Inflammatory macrophage (primary cell): Measurements from ENCODE around the gene RANBP1.
A peak's percentile ranks its signal among the peaks of the same experiment; 100 is the strongest.

Experiments
- DNase-seq, 2 donors: peaks; one replicate each; pipeline ENCODE4 v3.0.0-alpha.2; 2020 to 2022

The RANBP1 gene

GRCh38 chr22:20089226-20089976 lies 26.5 kb upstream of the RANBP1 start:
- DNase-seq: no peak

DNA sequence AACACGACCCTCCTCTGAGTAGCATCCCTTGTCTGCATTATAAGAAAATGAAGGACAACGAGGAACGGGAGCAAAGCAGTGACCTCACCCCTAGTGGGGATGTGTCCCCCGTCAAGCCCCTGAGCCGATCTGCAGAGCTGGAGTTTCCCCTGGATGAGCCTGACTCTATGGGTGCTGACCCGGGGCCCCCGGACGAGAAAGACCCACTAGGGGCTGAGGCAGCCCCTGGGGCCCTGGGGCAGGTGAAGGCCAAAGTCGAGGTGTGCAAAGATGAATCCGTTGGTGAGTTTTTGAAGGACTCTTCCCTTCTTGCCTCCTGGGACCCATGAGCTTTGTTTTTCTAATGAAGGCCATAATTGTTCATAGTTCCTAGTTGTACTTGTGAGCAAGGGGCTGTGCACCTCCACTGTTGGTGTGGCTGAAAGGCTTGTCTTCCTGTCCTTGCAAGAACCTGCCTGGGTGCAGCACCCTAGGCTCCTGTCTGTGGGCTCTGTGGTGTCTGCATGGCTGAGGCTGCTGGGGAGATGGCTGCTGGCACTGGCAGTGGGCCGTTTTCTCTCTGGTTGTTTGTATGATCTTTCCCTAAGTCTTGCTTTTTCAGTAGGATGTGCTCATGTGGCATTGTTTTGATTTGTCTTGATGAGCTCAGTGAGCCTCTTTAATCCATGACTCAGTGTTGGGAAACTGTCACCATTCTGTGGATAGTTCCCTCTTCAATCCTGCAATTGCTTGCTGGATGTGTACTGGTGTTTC lies 25.8 kb upstream of the RANBP1 start:
- peak; percentile 17 to 32 for DNase-seq

- DNase-seq: peak in 1 of 2 donors; percentile 28
These were observed 25.1 kb upstream of the RANBP1 start for GRCh38 chr22:20090730-20091240.

GRCh38 chr22:20091690-20092476 lies 24.0 kb upstream of the RANBP1 start:
- no peak for DNase-seq

- DNase-seq: no peak
These were observed 23.4 kb upstream of the RANBP1 start for GRCh38 chr22:20092477-20092854.

DNA sequence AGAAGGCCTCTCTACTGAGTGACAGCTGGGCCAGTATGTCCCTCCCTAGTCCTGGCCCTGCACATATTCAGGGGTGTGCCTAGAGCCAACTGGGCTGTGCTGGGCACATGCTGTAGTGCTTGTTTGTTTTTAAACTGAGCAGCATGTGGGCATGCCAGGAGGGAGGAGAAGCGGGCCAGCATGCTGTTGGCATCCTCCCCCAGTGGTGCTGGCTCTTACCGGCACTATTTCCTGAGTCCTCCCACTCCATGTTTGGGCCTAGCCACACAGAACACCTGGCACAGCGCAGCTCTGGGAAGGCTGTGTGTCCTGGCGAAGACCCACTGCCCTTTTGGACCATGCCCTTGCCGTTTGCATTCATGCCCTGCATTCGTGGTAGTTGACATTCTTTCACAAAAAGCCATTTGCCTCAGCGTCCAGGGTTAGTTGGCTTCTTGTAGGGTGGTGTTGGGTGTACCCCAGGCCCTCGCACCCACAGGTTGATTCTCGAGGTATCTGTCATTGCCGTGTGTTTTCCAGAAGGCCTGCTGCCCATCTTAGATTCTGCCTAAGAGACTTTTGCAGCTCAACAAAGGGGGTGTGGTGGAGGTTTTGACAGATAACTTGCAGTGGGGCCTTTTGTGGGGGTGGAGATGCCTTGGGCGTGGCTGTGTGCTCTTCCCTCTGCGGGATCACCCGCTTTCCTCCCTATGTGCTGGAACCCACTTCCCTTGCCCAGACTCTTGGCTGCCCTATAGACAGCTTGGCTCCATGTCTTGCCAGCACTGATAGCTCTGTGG lies 22.3 kb upstream of the RANBP1 start:
- no peak for DNase-seq

DNA sequence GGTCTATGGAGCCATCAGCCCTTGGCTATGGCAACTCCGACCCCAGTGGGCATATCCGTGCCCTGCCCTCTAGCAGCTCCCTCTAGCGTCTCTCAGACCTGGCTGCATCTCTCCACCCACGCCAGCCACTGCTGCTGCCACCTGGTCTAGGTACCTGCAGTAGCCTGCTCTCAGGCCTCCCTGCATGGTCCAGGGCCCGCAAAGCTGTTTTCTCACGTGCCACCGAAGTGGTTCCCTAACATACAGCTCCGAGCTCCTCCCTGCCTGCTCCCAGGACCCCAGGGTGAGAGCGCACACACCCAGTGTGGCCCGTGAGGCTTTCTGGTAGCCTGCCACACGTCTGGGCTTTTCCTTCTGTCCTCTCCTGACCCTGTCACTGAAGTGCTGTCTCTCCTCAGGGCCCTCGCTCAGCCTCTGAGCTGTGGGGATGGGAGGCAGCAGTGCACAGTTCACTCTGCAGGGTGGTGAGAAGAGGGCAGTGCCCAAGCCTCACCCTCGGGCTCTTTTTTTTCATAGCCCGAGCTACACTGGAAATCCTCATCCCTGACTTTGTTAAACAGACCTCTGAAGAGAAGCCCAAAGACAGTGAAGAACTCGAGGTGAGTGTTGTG lies 21.6 kb upstream of the RANBP1 start:
- no peak for DNase-seq

GRCh38 chr22:20095521-20095920 lies 20.4 kb upstream of the RANBP1 start:
- DNase-seq: no peak

DNA sequence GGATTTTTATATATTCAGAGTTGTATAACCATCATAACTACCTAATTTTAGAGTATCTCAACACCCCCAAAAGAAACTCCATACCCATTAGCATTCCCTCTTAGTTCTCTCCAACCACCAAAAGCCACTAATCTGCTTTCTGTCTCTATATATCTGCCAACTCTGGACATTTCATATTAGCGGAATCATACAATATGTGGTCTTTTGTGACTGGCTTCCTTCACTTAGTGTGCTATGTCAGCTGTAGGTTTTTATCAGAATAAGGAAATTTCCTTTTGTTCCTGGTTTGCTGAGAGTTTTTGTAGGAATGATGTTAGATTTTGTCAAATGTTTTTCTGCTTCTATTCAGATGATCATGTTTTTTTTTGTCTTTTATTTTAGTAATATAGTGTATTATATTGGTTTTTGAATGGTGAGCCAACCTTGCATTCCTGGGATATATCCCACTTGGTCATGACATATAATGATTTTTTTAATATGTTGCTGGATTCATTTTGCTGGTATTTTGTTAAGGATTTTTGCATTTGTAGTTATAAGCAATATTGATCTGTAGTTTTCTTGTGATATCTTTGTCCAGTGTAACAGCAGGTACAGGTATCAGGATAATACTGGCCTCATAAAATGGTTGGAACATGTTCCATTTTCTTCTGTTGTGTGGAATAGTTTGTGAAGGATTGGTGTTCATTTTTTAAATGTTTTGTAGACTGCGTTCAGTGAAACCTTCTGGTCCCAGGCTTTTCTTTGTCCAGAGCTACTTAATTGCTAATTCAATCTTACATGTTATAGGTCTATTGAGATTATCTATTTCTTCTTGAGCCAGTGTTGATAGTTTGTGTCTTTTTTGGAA lies 19.1 kb upstream of the RANBP1 start:
- DNase-seq: no peak

DNA sequence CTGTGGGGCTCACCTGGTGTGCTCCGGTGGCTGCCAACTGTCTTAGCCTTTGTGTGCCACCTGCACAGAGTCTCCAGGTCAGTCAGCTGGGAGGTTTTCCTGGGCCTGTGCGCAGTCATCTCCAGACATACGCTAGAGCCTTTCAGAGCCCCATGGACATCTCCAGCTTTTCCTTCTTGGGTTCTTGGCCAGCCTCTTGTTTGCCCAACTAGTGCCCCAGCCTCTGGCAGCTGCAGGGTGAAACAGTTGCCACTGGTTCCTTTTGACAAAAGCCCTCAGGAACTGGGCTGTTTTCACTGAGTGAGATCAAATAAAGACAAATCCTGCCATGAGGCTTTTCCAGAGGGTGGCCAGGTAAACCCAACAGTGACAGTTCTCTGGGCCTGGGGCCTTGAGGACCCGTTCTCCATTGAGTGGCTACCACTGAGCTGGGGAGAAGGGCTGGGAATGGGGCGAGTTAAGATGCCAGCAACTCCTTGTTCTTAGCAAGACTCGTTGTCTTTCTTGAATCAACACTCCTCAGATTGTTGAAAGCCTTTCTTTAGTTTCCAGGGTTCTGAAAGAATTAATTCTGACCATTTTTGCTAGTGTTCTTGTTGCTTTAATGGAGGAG lies 16.7 kb upstream of the RANBP1 start:
- DNase-seq: no peak

- DNase-seq: no peak
These were observed 14.3 kb upstream of the RANBP1 start for GRCh38 chr22:20101638-20102037.

GRCh38 chr22:20102203-20102780 lies 13.6 kb upstream of the RANBP1 start:
- no peak for DNase-seq

GRCh38 chr22:20105456-20106204 lies 10.3 kb upstream of the RANBP1 start:
- DNase-seq: no peak

- no peak for DNase-seq
These were observed 9.6 kb upstream of the RANBP1 start for GRCh38 chr22:20106205-20106848.

DNA sequence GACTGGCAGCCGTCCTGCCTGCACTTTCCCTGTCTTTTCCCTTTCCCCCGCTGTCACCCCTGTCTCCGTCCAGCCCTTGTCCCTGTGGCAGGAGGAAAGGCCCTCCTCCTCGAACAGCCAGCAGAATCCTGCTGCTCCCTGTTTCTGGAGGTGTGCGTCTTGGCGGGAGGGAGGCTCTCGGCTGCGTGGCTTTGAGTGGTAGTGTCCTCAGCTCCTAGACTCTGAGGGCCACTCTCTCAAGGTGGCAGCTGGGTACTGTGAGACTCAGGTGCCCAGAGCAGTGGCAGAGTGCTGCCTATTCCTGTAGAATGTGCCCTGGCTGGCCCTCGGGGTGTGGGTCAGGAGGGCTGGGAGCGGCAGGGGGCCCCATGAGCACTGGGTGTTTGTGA lies 9.1 kb upstream of the RANBP1 start:
- DNase-seq: no peak

DNA sequence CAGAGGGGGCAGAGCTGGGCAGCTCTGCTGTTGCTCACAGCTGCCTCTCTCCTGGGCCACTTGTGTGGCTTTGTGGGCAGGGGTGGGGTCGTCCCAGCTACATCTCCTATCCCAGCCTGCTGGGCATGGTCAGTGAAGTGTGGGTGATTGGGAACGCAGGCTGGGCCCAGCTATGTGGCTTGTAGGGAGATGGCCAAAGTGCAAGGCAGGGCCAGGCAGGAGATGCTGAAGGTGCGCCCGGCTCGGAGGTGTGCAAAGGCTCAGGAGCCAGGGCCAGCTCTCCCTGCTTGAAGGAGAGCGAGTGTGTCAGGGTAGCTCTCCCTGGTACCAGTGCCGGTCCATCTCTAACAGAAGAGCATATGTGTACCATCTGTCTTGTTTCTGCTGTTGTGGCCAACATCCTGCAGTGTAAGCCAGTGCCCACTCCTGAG lies 8.4 kb upstream of the RANBP1 start:
- DNase-seq: no peak

DNA sequence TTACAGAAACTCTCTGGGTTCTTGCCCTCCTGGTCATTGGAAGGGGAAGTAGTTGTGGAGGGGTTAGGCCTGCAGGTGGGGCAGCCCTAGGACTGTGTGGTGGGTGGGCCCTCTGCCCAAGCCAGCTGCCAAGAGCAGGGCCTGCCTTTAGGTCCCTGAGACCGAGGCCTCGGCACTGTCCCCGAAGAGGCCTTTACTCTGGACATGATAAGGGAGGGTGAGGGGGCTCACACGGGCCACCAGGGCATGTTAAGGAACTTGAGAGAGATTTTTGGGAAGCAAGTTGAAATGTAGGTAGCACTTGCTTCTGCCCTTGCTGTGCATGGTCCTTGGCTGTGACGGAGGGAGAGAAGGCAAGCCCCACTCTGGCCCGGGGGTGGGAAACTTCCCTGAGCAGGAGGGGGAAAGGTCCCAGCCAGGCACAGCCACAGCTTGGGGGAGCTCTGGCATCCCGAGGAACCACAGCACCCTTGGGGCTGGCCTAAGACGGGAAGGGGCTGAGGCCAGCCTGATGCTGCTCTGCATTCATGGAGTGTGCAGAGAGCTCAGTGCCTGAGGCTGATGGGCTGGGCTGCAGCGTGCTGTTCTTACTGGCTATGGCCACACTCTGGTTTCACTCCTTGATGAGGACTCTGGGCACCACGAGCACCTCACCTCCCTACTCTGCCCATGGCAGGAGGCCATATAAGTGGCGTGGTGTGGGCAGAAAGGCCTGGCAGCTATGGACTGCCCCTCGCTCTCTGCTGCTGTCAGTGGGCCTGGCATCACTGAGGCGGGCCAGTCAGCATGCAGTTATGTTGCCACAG lies 7.8 kb upstream of the RANBP1 start:
- DNase-seq: no peak

- no peak for DNase-seq
These were observed 7.1 kb upstream of the RANBP1 start for GRCh38 chr22:20108757-20109230.
